G401 (cell line): Measurements from ENCODE around the gene ZNF581. TPM values are rescaled to one million over a fixed set of nuclear protein-coding genes. Genes with fewer than 3 reads are reported as not detected.

Source experiments
- DNase-seq: peaks from one replicate; pipeline ENCODE4 v3.0.0-alpha.2; 2015; ENCODE audit warnings: low spot score
- in situ Hi-C: cut with HindIII; loops from 2 replicates; pipeline ENCODE4 v1.10.0; 2016; ENCODE audit warnings: low sequenced_read_pairs, mixed read lengths
- total RNA-seq: library from RNA; depleted of rRNA; stranded (reverse); fragments of >200 nt; shearing (Covaris generic); gene quantifications from 2 replicates; pipeline ENCODE4 v1.2.3, GENCODE V29; 2014; rRNA removed

ZNF581 gene, protein sequence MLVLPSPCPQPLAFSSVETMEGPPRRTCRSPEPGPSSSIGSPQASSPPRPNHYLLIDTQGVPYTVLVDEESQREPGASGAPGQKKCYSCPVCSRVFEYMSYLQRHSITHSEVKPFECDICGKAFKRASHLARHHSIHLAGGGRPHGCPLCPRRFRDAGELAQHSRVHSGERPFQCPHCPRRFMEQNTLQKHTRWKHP
- total RNA-seq = 31.0 and 53.7 TPM in 2 replicates

DNA sequence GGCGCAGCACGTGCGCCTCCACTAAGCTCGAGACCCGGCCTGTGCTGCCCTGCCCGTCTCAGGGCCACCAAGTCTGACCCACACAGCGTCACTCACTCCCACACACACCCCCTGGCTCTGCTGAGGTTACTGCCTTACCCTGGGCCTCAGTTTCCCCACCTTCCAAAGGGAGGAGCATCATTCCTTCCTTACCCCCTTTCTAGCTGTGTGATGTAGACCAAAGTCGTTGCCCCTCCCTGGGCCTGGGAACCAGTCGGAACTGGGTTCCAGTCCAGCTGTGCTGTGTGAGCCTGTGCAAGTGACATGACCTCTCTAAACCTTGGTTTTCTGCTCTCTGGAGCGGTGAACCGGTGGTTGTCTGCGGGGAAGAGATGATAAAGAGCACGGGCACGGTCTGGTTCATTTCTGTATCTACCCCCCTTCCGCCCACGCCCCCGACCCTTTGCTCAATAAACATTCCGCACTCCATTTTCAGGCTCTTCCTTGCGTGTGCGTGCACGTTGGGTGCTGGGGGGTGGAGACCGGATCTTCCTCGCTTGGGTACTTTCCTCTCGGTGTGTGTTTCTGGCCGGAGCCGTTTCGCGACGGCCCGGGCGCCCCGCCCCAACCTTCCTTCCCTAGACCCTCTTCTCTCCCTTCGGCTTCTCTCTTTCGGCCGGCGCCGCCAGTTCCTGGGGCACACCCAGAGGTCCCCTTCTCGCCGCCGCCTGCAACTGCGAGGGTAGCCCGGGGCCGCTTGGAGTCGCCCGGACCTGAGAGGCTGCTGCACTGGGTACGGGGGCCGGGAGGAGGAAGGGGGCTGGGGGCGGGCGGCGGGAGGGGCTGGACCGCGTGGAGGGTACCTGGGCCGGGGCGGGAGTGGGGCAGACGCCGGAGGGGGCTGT is at the start of gene ZNF581:
Gene ZNF581 (plus strand): TSS at position 647 of the 884 bp plus-strand sequence. CDS start 923 bp downstream, outside the sequence.
- DNase-seq = peak; percentile 76
- in situ Hi-C loops = no loop called here

DNA sequence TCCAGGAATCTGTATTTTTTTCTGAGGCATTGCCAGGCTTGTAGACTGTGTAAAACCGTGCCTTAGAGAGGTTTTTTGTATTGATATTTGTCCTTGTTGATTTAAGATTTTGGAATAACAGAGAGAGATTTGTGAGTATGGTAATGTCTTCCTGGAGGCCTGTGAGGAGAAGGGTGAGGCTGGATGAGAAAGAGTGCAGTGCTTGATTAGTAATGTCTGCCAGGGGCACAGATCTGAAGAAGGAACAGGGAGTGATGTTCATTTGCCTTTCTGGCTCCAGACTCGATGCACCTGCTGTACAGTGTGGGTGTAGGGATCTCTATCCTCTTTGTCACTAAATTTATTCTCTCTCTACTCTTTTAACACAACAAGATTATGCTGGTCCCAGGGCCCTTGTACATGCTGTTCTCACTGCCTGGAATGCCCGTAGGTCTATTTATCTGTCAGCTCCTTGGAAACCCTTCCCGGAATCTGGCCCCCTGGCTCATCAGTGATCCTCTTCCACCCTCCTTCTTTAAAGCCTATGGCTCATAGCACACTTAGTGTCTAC is 48.4 kb upstream of the ZNF581 start:
- in situ Hi-C loops = no loop called here
- no peak for DNase-seq

DNA sequence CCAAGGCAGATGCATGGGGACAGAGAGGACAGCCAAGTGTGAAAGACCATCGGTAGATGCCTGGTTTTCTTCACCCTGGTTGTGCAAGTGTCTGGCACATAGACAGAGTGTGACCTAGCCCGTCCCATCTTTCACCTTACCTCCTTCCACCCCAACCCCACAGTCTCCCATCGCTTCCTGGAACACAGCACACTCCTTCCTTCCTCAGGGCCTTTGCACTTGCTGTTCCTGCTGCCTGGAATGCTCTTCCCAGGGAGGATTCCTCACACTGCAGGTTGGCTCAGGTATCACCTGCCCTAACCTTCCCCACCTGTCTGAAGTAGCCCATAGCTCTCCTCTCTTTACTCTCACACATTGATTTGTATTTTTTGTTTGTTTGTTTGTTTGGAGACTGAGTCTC is 47.1 kb upstream of the ZNF581 start:
- in situ Hi-C loops = no loop called here
- DNase-seq = no peak

DNA sequence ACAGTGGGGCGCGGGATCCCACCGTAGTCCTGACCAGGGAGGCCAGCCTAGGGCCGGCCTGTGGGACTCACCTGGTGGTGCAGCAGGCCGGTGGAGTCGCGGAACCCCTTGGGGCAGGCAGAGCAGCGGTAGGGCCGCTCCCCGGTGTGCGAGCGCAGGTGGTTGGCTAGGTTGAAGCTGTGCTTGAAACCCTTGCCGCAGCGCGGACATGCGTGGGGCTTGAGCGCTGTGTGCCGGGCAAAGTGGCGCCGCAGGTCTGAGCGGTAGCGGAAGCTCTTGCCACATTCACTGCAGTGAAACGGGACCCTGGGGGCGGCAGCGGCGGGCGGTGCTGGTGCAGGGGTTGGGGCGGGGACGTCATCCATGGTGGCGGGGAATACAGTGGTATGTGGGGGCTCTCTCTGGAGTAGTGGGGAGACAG is 45.9 kb upstream of the ZNF581 start:
- in situ Hi-C loops = no loop called here
- DNase-seq = no peak

DNA sequence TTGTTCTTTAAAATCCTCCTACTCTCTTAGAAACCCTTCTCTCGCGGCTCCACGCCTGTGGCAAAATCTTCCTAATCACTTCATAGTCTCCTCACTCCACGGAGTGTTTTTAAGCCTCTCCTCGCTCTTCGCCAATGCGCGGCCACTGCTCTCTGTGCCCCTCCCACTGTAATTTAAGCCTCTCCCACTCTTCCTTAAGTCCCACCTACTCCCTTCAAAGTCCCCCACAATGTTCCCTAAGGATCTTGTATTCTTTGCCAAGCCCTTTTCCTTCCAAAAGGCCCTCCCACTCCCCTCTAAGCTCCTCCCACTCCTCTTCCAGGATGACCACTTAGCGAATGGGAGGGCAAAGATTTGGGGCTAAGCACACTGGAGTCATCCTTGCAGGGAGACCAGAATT is 45.4 kb upstream of the ZNF581 start:
- no peak for DNase-seq
- in situ Hi-C loops = no loop called here

DNA sequence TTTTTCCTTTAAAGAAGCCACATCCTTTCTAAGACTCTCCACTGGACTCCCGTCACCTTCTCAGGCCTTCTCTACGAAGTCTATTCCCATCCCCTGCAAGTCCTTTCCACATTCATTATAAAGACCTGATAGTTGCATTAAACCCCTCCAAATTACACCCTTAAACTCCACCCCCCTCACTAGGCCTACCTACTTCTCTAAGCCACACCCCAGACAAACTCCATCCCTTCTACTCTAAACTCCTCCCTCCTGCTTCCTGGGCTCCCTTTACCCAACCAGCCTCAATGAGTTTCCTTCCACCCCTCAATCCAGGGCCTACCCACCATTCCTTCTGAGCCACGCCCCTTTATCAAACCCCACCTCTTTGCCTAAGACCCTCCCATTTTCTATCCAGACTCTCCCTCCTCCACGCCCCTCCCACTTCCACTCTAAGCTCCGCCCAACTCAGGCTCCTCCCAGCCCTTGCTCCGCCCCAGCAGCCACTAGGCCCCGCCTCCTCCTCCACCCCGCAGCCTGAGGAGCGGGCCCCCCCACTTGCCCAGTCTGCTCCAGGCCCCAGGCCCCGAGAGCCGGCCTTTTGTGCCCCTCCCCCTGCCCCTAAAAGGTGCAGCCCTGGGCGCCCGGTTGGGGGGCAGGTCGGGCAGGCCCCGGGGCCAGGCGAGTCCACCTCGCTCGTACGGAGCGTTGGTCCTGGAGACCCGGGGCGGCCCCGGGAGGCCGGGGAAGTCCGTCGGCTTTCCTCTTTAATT is 44.6 kb upstream of the ZNF581 start:
- in situ Hi-C loops = no loop called here
- peak; percentile 95 for DNase-seq

DNA sequence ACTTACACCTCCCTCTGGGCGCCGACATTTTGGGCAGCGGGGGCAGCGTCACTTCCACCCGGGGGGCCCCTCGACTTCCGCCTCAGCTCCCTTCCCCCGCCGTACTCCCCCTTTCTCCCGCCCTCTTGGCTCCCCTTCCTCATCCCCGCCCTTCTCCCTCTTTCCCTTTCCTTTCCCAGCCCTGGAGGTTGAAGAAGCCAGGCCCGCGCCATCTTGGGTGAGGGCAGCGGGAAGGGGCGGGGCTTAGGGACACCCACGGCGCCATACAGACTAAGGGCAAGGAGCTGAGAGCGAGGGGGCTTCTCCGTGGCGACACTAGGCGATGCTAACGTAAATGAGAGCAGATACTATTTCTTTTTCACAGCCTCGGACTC is 44.0 kb upstream of the ZNF581 start, which contains the start of gene FIZ1:
Gene FIZ1 (minus strand): TSS at position 50 of the 374 bp plus-strand sequence. CDS start 1,652 bp downstream, outside the sequence.
- peak; percentile 99 for DNase-seq
- in situ Hi-C loops = no loop called here

DNA sequence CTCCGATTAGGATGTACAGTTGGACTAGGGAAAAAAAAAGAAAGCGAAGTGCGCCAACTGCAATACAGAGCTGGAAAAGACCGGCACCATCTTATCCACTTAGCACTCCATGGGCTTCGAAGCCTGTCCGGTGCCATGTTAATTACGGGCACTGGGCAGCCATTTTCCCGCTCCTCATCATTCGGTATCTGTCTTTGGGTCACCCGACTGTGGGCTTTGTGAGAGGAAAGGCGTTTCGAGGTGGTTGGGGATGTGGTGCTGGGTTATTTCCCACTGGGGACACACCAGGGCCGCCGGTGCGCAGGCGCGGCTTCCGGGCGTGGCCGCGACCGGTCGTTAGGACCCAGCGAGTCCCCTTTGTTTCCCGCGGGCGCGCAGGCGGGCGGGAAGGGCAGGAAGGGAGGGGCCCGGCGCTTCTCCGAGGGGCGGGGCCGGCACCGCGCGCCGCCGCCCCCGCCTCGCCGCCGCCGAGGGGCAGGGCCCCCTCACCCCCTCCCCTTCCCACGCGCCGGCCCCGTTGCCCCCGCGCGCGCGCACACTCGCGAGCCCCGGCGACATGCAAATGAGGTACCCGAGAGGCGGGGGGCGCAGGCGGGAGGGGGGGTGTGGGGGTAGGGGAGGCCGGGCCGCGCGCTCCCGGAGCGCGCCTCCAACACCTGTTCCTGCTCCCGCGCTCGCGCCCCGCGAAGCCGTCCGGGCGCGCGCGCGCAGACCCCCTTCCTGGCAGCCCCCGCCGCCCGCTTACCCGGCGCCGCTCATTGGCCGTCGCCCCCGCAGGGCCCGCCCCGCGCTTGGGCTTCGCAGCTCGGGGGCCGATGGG is 43.4 kb upstream of the ZNF581 start, which contains the start of gene ZNF524:
Gene ZNF524 (plus strand): TSS at position 447 of the 820 bp plus-strand sequence. CDS start 1,825 bp downstream, outside the sequence.
- DNase-seq = peak; percentile 95
- in situ Hi-C loops = no loop called here

DNA sequence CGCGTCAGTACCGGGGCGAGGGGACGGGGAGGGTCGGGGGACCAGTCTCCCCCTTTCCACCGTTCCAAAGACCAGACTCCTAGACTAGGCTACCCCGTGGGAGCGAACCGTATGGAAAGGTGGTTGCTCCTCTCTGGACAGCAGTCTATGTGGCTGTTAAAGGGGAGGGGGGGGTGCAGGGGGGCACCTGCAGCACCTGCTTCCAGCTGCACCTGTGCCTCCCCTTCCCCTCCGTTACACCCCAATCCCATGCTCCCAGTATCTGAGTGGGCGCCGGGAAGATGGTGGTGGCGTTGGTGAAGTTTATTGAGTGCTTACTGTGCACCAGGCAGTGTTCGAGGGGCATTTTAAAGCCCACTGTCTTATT is 42.8 kb upstream of the ZNF581 start:
- DNase-seq = no peak
- in situ Hi-C loops = no loop called here

DNA sequence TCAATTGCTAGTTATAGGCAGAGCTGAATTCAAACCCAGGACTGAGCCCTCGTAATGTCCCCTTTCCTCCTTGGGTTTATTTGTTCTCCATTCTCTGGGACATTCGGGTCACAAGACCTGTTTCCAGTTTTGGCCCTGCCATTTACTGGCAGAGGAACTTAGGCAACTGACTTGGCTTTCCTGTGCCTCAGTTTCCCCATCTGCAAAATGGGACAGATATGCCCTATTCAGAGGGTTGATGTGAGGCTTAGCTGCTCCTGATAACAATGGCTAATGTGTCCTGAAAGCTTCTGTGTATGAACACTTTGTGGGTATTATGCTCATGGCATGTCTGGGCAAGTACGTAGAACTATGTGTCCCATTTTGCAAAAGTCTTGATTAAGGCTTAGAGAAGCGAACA is 42.4 kb upstream of the ZNF581 start:
- in situ Hi-C loops = no loop called here
- DNase-seq = no peak

DNA sequence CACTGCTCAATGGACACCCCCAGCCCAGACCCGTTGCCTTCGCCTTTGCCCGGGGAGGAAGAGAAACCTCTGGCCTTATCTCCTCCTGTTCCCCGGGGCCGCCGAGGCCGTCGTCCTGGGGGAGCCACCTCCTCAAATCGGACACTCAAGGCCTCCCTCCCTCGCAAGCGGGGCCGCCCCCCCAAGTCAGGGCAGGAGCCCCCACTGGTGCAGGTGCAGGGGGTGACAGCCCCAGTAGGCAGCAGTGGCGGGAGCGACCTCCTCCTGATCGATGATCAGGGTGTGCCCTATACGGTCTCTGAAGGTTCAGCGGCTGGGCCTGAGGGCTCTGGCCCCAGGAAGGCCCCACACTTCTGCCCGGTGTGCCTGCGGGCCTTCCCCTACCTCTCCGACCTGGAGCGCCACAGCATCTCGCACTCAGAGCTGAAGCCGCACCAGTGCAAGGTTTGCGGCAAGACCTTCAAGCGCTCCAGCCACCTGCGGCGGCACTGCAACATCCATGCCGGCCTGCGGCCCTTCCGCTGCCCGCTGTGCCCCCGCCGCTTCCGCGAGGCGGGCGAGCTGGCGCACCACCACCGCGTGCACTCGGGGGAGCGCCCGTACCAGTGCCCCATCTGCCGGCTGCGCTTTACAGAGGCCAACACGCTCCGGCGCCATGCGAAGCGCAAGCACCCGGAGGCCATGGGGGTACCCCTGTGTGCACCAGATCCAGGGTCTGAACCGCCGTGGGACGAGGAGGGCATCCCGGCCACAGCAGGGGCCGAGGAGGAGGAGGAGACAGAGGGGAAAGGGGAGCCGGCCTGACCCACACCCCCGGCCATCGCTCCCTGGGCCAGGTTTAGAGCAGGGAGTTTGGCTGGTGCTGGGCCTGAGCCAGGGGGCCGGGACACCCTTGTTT is 41.1 kb upstream of the ZNF581 start:
- DNase-seq = no peak
- in situ Hi-C loops = no loop called here

DNA sequence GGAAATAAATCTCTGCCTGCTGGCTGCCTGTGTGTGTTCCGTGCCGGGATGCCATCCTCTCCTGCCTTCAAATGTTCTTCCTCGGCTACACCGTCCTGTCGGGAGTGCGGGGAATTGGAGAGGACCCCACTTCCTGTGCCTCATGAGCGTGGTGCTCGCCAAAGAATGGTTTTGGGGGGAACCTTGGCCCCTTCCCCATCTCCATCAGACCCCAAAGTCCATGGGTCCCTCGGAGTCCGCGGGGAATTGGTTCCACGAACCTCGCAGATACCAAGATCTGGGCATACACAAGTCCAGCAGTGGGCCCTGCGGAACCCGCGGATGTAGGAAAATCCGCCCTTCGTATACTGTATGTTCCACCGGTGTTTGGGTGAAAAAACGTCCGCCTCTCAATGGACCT is 40.3 kb upstream of the ZNF581 start:
- no peak for DNase-seq
- in situ Hi-C loops = no loop called here

DNA sequence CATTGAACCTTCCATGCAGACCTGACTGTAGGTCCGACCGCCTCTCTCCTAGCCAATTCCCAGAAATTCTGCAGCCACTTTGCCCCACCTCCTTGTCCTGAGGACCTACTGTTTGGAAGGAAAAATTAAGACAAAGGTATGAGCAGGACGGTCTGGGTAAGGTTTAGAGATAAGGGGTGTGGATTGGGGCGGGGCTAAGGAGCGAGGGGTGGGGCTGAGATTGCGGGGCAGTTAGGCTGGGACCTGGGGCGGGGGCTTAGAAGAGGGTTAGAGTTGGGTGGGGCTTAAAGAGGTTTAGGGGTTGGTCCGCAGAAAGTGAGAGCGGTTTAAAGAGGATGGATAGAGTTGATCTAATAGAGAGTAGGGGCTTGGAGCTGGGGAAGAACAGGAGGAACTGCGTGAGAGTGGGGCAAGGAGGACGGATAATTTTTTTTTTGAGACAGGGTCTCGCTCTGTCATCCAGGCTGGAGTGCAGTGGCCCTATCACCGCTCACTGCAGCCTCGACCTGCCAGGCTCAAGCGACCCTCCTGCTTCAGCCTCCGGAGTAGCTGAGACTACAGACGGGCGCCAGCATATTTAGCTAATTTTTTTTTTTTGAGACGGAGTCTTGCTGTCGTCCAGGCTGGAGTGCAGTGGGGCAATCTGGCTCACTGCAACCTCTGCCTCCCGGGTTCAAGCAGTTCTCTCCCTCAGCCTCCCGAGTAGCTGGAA is 39.7 kb upstream of the ZNF581 start:
- in situ Hi-C loops = no loop called here
- no peak for DNase-seq

DNA sequence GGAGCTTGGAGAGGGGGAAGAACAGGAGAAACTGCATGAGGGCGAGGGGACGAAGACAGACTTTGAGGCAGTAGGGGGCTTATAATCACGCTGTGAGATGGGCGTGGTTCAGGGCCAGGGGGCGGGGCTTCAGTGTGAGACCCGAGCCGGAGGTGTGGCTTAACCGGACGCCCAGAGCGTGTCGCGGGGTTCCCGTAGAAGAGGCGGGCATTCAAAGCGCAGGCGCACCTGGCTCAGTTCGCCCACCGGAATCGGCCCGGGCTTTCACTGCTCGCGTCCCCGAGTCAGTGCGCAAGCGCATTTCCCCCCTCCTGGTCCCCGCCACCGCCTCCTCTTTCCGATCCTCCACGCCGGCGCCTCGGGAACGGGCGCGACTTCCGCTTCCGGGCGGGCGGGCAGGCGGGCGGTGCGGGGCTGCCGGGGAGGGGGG is 38.2 kb upstream of the ZNF581 start:
- in situ Hi-C loops = no loop called here
- DNase-seq = peak; percentile 94

DNA sequence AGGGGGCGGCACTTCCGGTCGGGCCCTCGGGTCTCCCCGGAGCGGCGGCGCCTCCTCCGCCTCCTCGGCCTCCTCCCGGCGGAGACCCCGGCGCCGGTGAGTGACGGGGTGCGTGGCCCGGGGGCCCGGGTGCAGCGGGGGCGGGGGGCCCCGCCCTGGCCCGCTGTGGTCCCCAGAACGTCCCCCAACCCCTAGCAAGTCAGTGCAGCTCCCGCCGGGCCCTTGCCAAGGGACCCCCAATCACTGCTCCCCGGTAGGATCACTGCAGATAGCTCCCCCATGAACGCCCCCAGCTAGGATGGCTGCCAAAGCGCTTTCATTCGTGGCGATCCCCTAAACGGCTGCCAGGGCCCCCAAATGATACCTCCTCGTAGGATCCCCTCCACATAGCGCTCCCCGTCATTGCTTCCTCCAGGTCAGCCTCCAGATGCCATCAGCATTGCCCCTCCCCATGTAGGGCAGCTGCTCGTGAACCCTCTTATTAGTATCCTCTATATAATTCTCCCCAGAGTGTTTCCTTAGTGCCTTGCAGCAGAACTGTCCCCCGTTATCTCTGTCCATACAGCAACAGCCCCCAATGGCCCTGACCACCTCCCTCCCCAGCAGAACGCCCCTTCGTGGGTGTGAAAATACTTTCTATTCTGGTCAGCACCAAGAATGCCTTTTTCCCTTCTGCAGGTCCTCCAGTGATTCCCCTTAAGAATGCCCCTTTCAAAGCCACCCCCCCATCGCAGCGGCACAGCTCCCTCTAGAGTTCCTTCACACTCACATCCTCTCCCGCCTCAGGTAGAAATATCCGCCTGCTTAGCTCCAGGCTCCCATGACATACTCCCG is 37.6 kb upstream of the ZNF581 start, which contains the start of gene ZNF865:
Gene ZNF865 (plus strand): TSS at position 11 of the 834 bp plus-strand sequence. CDS start 7,972 bp downstream, outside the sequence.
- in situ Hi-C loops = no loop called here
- peak; percentile 94 for DNase-seq

DNA sequence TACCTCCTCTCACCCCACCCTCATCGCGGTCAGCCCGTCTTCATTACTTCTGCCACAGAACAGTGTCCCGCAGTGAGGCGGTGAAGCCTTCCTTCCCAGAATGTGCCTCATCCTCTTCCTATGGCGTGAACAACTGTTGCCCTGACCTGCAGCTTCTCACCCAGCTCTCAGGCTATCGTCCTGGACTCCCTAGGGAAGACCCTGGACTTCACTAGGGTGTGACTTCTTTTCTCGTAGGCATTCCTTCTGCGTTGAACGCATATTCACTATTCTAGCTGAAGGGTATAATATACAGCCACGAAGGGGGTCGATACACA is 37.0 kb upstream of the ZNF581 start:
- in situ Hi-C loops = no loop called here
- DNase-seq = no peak
